PFSK-1 (cell line): ENCODE results near the gene FOLR2.

Source experiments
- POLR2AphosphoS5 ChIP-seq: IDR thresholded peaks from 2 replicates; pipeline ENCODE4 v1.6.1; 2012; ENCODE audit warnings: low read depth, mild to moderate bottlenecking, control low read depth, low read length, moderate library complexity
- SIN3A ChIP-seq: IDR thresholded peaks from 2 replicates; pipeline ENCODE4 v1.6.1; 2012; ENCODE audit warnings: mild to moderate bottlenecking, low read length, moderate library complexity, borderline replicate concordance; ENCODE audit not compliant: insufficient read depth
- TAF1 ChIP-seq: IDR thresholded peaks from 2 replicates; pipeline ENCODE4 v1.6.1; 2012; ENCODE audit warnings: low read length, control low read depth, borderline replicate concordance; ENCODE audit not compliant: insufficient read depth
- TF ChIP-seq, protein P1 (sequence below), 2 experiments: IDR thresholded peaks; 2 replicates each; pipeline versions ENCODE4 v1.6.1 to v1.8.0; 2011 to 2012; ENCODE audit warnings: low read depth in 2 of 2, low read length in 2 of 2, control low read depth in 1 of 2, inconsistent platforms in 1 of 2, mild to moderate bottlenecking in 1 of 2, moderate library complexity in 1 of 2; ENCODE audit not compliant: insufficient read depth in 1 of 2

- no peak for TF ChIP-seq POLR2AphosphoS5
- TF ChIP-seq SIN3A: no peak
- TF ChIP-seq TAF1: no peak
- TF ChIP-seq, protein P1, sequence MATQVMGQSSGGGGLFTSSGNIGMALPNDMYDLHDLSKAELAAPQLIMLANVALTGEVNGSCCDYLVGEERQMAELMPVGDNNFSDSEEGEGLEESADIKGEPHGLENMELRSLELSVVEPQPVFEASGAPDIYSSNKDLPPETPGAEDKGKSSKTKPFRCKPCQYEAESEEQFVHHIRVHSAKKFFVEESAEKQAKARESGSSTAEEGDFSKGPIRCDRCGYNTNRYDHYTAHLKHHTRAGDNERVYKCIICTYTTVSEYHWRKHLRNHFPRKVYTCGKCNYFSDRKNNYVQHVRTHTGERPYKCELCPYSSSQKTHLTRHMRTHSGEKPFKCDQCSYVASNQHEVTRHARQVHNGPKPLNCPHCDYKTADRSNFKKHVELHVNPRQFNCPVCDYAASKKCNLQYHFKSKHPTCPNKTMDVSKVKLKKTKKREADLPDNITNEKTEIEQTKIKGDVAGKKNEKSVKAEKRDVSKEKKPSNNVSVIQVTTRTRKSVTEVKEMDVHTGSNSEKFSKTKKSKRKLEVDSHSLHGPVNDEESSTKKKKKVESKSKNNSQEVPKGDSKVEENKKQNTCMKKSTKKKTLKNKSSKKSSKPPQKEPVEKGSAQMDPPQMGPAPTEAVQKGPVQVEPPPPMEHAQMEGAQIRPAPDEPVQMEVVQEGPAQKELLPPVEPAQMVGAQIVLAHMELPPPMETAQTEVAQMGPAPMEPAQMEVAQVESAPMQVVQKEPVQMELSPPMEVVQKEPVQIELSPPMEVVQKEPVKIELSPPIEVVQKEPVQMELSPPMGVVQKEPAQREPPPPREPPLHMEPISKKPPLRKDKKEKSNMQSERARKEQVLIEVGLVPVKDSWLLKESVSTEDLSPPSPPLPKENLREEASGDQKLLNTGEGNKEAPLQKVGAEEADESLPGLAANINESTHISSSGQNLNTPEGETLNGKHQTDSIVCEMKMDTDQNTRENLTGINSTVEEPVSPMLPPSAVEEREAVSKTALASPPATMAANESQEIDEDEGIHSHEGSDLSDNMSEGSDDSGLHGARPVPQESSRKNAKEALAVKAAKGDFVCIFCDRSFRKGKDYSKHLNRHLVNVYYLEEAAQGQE (IDR thresholded peaks at IDR 0.05; ENCODE audit: insufficient read depth in 1 of 2, low read depth in 2 of 2, low read length in 2 of 2): no peak
Measured at GRCh38 chr11:72217841-72218240, 1.2 kb downstream of the FOLR2 start.
